DND-41 (cell line): Measurements from ENCODE around the gene TRDMT1.
A peak's percentile ranks its signal among the peaks of the same experiment; 100 is the strongest.

ENCODE experiments used
- ATAC-seq: fragments of 200-7000 bp; cut with Tn5 transposase; 3 replicates; pipeline ENCODE4 v1.9.1; 2021; ENCODE audit warnings: low read depth; ENCODE audit not compliant: insufficient read depth
- DNase-seq: peaks from one replicate; pipeline ENCODE4 v3.0.0-alpha.2; 2020
- H2AFZ ChIP-seq: 2 replicates; pipeline ENCODE4 v1.6.0; 2012; ENCODE audit warnings: low read depth, low read length
- H3K27ac ChIP-seq: 2 replicates; pipeline ENCODE4 v1.5.1; 2012; ENCODE audit warnings: low read length, inconsistent platforms
- H3K27me3 ChIP-seq: fragments of 200-600 bp; sonication (generic); 2 replicates; pipeline ENCODE4 v1.6.0; 2012; ENCODE audit warnings: low read length, mild to moderate bottlenecking, inconsistent platforms; ENCODE audit not compliant: insufficient read depth, poor library complexity
- H3K36me3 ChIP-seq: 2 replicates; pipeline ENCODE4 v1.5.1; 2012; ENCODE audit warnings: low read length, inconsistent platforms; ENCODE audit not compliant: insufficient read depth
- H3K4me1 ChIP-seq: 2 replicates; pipeline ENCODE4 v1.5.1; 2012; ENCODE audit warnings: mild to moderate bottlenecking, low read length; ENCODE audit not compliant: insufficient read depth
- H3K4me2 ChIP-seq: 2 replicates; pipeline ENCODE4 v1.6.0; 2012; ENCODE audit warnings: mild to moderate bottlenecking, moderate library complexity, low read length, inconsistent platforms; ENCODE audit not compliant: insufficient read depth
- H3K4me3 ChIP-seq, 2 experiments: fragments of 200-600 bp in 1 of 2; shearing (Covaris generic) in 1 of 2; 2 replicates each; pipeline ENCODE4 v1.5.1; 2012 to 2016; ENCODE audit warnings: inconsistent platforms in 2 of 2, low read length in 2 of 2, mild to moderate bottlenecking in 2 of 2, low read depth in 1 of 2, moderate library complexity in 1 of 2
- H3K79me2 ChIP-seq: 2 replicates; pipeline ENCODE4 v1.6.0; 2012; ENCODE audit warnings: low read length, inconsistent platforms; ENCODE audit not compliant: insufficient read depth
- H3K9ac ChIP-seq: 2 replicates; pipeline ENCODE4 v1.6.0; 2012; ENCODE audit warnings: low read depth, mild to moderate bottlenecking, inconsistent platforms, low read length, moderate library complexity
- H3K9me3 ChIP-seq: 2 replicates; pipeline ENCODE4 v1.5.1; 2012; ENCODE audit warnings: low read length, moderate library complexity, mild to moderate bottlenecking, inconsistent platforms; ENCODE audit not compliant: insufficient read depth, severe bottlenecking
- H4K20me1 ChIP-seq: 2 replicates; pipeline ENCODE4 v1.6.0; 2012; ENCODE audit warnings: low read length; ENCODE audit not compliant: insufficient read depth
- CTCF ChIP-seq: IDR thresholded peaks from 2 replicates; pipeline ENCODE4 v1.5.1; 2012; ENCODE audit warnings: borderline replicate concordance, low read length, moderate library complexity, mild to moderate bottlenecking; ENCODE audit not compliant: poor library complexity, severe bottlenecking; ENCODE audit errors: extremely low read depth
- EZH2 ChIP-seq: IDR thresholded peaks from 3 replicates; pipeline ENCODE4 v1.6.1; 2012; ENCODE audit warnings: borderline replicate concordance, low read depth, mild to moderate bottlenecking, moderate library complexity, low read length, inconsistent platforms; ENCODE audit not compliant: severe bottlenecking

Gene TRDMT1, protein sequence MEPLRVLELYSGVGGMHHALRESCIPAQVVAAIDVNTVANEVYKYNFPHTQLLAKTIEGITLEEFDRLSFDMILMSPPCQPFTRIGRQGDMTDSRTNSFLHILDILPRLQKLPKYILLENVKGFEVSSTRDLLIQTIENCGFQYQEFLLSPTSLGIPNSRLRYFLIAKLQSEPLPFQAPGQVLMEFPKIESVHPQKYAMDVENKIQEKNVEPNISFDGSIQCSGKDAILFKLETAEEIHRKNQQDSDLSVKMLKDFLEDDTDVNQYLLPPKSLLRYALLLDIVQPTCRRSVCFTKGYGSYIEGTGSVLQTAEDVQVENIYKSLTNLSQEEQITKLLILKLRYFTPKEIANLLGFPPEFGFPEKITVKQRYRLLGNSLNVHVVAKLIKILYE

DNA sequence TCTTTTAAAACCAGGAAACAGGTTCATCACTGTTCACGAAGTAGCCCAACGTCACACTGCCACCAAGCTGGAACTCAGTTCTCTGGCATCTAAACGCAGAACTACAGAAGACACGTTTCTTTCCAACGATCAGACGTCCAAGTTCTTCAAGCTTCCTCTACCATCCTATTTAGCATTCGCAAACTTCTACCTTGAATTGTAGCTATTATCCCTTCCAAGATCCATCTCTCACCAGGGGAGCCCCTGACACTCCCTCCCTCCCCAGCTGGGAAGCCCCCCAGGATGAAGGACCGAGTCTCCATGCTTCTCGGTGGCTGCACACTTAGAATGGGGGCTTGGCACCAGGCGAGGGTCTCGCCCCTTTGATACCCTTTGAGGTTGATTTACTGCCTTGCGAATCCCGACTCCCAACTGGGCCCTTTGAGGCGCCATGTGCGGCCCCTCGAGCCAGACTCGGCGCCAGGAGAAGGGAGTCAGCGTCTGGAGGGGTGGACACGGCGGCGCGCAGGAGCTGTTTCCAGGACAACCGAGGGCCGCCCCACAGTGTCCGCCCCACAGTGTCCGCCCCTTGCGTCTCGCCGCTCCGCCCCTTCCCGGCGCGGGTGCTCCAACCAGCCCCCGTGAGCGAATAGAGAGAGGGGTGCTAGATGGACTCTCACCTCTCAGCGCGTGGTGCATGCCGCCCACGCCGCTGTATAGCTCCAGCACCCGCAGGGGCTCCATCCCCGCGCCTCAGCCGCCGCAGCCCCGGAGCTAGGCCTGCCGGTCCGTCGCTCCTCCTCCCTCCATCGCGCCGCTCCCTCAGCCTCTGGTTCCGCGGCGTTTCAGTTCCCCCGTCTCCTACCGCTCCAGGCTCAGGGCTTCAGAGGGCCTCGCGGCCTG is at the start of gene TRDMT1:
TRDMT1 (minus strand) TSS at position 761 of the 882 bp plus-strand sequence; CDS start at position 723, 38 bp downstream.
- Histone ChIP-seq H2AFZ (peak within 1 kb of the TSS; percentile 97), H3K9ac (peak within 1 kb of the TSS; percentile 75), H3K4me1 (peaks cover 39% of the 10 kb centered on the region), H3K27ac (peak within 1 kb of the TSS; percentile 89), H3K36me3 (no peaks in the 10 kb centered on the region), H3K79me2 (peaks cover 35% of the 10 kb centered on the region), H3K4me3 (peak within 1 kb of the TSS; percentile 86 to 89), H3K9me3 (no peaks in the 10 kb centered on the region), H3K27me3 (no peaks in the 10 kb centered on the region), H4K20me1 (no peaks in the 10 kb centered on the region), H3K4me2 (peak within 1 kb of the TSS; percentile 93)
- TF ChIP-seq EZH2 (no peak), CTCF (peak; percentile 40)
- peak; percentile 83 for DNase-seq
- peak; percentile 91 for ATAC-seq

- no peaks in the 10 kb centered on the region for H3K79me2 ChIP-seq
- H3K27me3 ChIP-seq: no peaks in the 10 kb centered on the region
- no peak overlapping the region for H3K4me2 ChIP-seq
- ATAC-seq (no peak), DNase-seq (no peak)
- no peak overlapping the region for H3K9ac ChIP-seq
- no peaks in the 10 kb centered on the region for H4K20me1 ChIP-seq
- no peak overlapping the region for H3K4me3 ChIP-seq
- no peaks in the 10 kb centered on the region for H3K9me3 ChIP-seq
- H3K4me1 ChIP-seq: no peaks in the 10 kb centered on the region
- TF ChIP-seq EZH2 (no peak), CTCF (peak; percentile 27)
- H2AFZ ChIP-seq: no peak overlapping the region
- H3K27ac ChIP-seq: no peak overlapping the region
- H3K36me3 ChIP-seq: no peaks in the 10 kb centered on the region
These were observed 49.3 kb upstream of the TRDMT1 start for GRCh38 chr10:17250736-17251135.

DNA sequence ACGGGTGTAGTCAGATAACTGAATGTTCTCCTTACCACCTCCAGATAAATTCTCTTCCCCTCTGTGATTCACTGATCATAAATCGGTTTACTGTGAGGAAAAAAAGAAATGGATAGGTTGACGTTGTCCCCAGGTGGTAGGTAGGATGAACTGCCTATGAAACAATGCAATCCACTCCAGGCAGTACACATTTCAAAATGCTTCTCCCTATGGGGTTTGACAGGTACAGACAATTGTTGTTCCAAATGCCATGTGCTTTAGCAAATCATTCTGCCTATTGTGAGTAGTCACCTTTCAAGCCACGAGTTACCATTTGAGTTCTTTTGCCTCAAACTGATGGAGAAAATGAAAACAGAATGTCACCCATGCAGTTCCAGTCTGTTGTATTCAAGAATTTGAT is 48.3 kb upstream of the TRDMT1 start:
- peak; percentile 57 for TF ChIP-seq CTCF
- no peak for TF ChIP-seq EZH2
- no peaks in the 10 kb centered on the region for H3K79me2 ChIP-seq
- H3K27me3 ChIP-seq: no peaks in the 10 kb centered on the region
- H3K9me3 ChIP-seq: no peaks in the 10 kb centered on the region
- ATAC-seq (peak; percentile 44; the same call in 1 of the 3 replicates), DNase-seq (no peak)
- no peaks in the 10 kb centered on the region for H3K36me3 ChIP-seq
- H3K27ac ChIP-seq: no peak overlapping the region
- no peaks in the 10 kb centered on the region for H4K20me1 ChIP-seq
- H3K9ac ChIP-seq: no peak overlapping the region
- no peak overlapping the region for H3K4me2 ChIP-seq
- H2AFZ ChIP-seq: no peak overlapping the region
- H3K4me1 ChIP-seq: no peaks in the 10 kb centered on the region
- no peak overlapping the region for H3K4me3 ChIP-seq
